Neural cell (in vitro differentiated cells): Measurements from ENCODE around the gene SLX4IP. TPM values are rescaled to one million over a fixed set of nuclear protein-coding genes. Genes with fewer than 3 reads are reported as not detected.

Experiments
- H2AFZ ChIP-seq: fragments of 200-600, 300-800 bp; sonication (generic), shearing (Covaris generic); 2 replicates; pipeline ENCODE4 v1.6.0; 2014; ENCODE audit warnings: low read depth, mild to moderate bottlenecking, antibody characterized with exemption, low read length, moderate library complexity
- H3F3A ChIP-seq: fragments of 200-600 bp; shearing (Covaris generic); 2 replicates; pipeline ENCODE4 v1.6.1; 2016; ENCODE audit warnings: mild to moderate bottlenecking, moderate library complexity, mixed read lengths, antibody characterized with exemption, low read length; ENCODE audit not compliant: insufficient read depth, poor library complexity, severe bottlenecking
- H3K27ac ChIP-seq: fragments of 200-600, 300-800 bp; sonication (generic), shearing (Covaris generic); 2 replicates; pipeline ENCODE4 v1.5.1; 2014; ENCODE audit warnings: mild to moderate bottlenecking, low read length, moderate library complexity
- H3K27me3 ChIP-seq: fragments of 300-800, 200-600 bp; sonication (generic), shearing (Covaris generic); 2 replicates; pipeline ENCODE4 v1.6.0; 2014; ENCODE audit warnings: mild to moderate bottlenecking, low read depth, low read length, moderate library complexity; ENCODE audit not compliant: insufficient read depth
- H3K36me3 ChIP-seq: fragments of 300-800, 200-600 bp; sonication (generic), shearing (Covaris generic); 2 replicates; pipeline ENCODE4 v1.5.1; 2014; ENCODE audit warnings: mild to moderate bottlenecking, antibody characterized with exemption, low read length, moderate library complexity; ENCODE audit not compliant: insufficient read depth
- H3K4me2 ChIP-seq: fragments of 300-800, 200-600 bp; sonication (generic), shearing (Covaris generic); 2 replicates; pipeline ENCODE4 v1.6.0; 2014; ENCODE audit warnings: mild to moderate bottlenecking, low read length
- H3K4me3 ChIP-seq: fragments of 300-800, 200-600 bp; sonication (generic), shearing (Covaris generic); 2 replicates; pipeline ENCODE4 v1.5.1; 2014; ENCODE audit warnings: mild to moderate bottlenecking, low read length, moderate library complexity
- H3K79me2 ChIP-seq: fragments of 200-600 bp; shearing (Covaris generic); replicated peaks from 2 replicates; pipeline ENCODE4 v1.6.0; 2014; ENCODE audit warnings: mild to moderate bottlenecking, low read length, moderate library complexity; ENCODE audit not compliant: insufficient read depth
- H3K9ac ChIP-seq: fragments of 300-800, 200-600 bp; sonication (generic), shearing (Covaris generic); 2 replicates; pipeline ENCODE4 v1.6.1; 2016; ENCODE audit warnings: mild to moderate bottlenecking, low read length, mixed read lengths
- H3K9me2 ChIP-seq: fragments of 200-600 bp; shearing (Covaris generic); 2 replicates; pipeline ENCODE4 v1.6.1; 2016; ENCODE audit warnings: mild to moderate bottlenecking, low read length, mixed read lengths; ENCODE audit not compliant: insufficient read depth
- H3K9me3 ChIP-seq: fragments of 200-600, 300-800 bp; sonication (generic), shearing (Covaris generic); 2 replicates; pipeline ENCODE4 v1.6.1; 2016; ENCODE audit warnings: mild to moderate bottlenecking, mixed run types, low read length, moderate library complexity, mixed read lengths
- H4K20me1 ChIP-seq: fragments of 200-600 bp; shearing (Covaris generic); 2 replicates; pipeline ENCODE4 v1.6.1; 2016; ENCODE audit warnings: mild to moderate bottlenecking, mixed run types; ENCODE audit not compliant: insufficient read depth
- CTCF ChIP-seq: fragments of 450-650 bp; IDR thresholded peaks from 2 replicates; pipeline ENCODE4 v1.5.1; 2014; ENCODE audit warnings: antibody characterized with exemption, mild to moderate bottlenecking, moderate library complexity; ENCODE audit not compliant: poor library complexity, severe bottlenecking
- EP300 ChIP-seq: fragments of 450-650 bp; conservative IDR thresholded peaks from 2 replicates; pipeline ENCODE4 v1.6.1; 2014; ENCODE audit warnings: antibody characterized with exemption, mild to moderate bottlenecking, moderate library complexity; ENCODE audit not compliant: poor library complexity, severe bottlenecking
- MXI1 ChIP-seq: fragments of 450-650 bp; conservative IDR thresholded peaks from 2 replicates; pipeline ENCODE4 v1.6.1; 2014; ENCODE audit warnings: antibody characterized with exemption, mild to moderate bottlenecking; ENCODE audit not compliant: poor library complexity, severe bottlenecking
- POLR2AphosphoS5 ChIP-seq: IDR thresholded peaks from 2 replicates; pipeline ENCODE4 v1.6.1; 2012
- RAD21 ChIP-seq: fragments of 450-650 bp; conservative IDR thresholded peaks from 2 replicates; pipeline ENCODE4 v1.6.1; 2014; ENCODE audit warnings: antibody characterized with exemption, mild to moderate bottlenecking, moderate library complexity
- SMC3 ChIP-seq: fragments of 450-650 bp; conservative IDR thresholded peaks from 2 replicates; pipeline ENCODE4 v1.6.1; 2014; ENCODE audit warnings: antibody characterized with exemption, mild to moderate bottlenecking, moderate library complexity; ENCODE audit not compliant: poor library complexity
- TAF1 ChIP-seq: IDR thresholded peaks from 2 replicates; pipeline ENCODE4 v1.6.1; 2012; ENCODE audit warnings: low read depth
- polyA plus RNA-seq: library from polyadenylated mRNA; depleted of rRNA; stranded (reverse); fragments of >200 nt; gene quantifications from 2 replicates; pipeline ENCODE4 v1.2.3, GENCODE V29; 2014
- TF ChIP-seq, protein P1 (sequence below): IDR thresholded peaks from 2 replicates; pipeline ENCODE4 v1.6.1; 2012; ENCODE audit warnings: borderline replicate concordance

The SLX4IP gene
- polyA plus RNA-seq, 1 donor from 2014 or later = 6.4 TPM

DNA sequence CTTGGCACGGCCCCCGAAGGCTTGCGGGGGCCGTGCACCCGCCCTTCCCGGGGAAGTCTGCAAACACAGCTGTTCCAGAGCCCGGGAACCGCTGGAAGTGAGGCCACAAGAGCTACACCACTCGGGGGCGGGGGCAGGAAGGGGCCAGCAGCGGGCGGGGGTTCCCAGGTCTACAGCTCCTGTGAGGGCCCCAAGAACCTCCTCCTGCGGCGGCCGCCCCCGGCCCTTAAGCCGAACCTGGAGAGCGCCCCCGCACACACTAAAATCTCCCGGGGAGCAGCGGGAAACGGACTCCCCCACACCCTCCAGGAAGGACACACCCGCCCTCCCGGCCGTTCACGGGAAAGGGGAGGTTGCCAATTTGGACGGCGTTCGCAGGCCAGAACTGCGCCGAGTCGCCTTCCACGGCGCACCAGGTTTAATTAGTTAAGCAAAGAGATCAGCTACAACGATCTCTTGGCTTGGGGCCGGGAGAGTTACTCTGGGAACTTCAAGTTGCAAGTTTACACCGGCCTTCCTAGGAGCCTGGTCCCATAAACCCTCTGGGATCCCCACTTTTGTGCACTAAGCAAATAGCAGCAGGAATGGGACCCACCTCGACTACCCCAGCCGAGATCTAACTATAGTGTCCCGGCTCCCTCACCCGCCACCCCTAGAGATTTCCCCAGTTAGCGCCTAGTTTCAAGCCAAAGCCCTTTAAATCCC, 237.0 kb downstream of the SLX4IP start:
- peaks cover 38% of the 10 kb centered on the region for H3K27me3 ChIP-seq
- H3K79me2 ChIP-seq = peaks cover 23% of the 10 kb centered on the region

GRCh38 chr20:10672624-10673127, 237.6 kb downstream of the SLX4IP start:
- Histone ChIP-seq H3K4me3 (peak overlapping the region; percentile 86), H3K27ac (no peak overlapping the region), H4K20me1 (no peaks in the 10 kb centered on the region), H3K9me3 (no peaks in the 10 kb centered on the region), H3K4me2 (peak overlapping the region; percentile 73), H3K36me3 (no peaks in the 10 kb centered on the region), H3K9ac (peak overlapping the region; percentile 61), H3F3A (no peaks in the 10 kb centered on the region), H3K27me3 (peaks cover 38% of the 10 kb centered on the region), H2AFZ (no peak overlapping the region), H3K9me2 (no peaks in the 10 kb centered on the region), H3K79me2 (peaks cover 23% of the 10 kb centered on the region)
- TF ChIP-seq TAF1 = no peak
- peak; percentile 2 for TF ChIP-seq POLR2AphosphoS5
- peak; percentile 2 for TF ChIP-seq MXI1

More for the DNA sequence above, 237.0 kb downstream of the SLX4IP start:
- Histone ChIP-seq H3K36me3 (no peaks in the 10 kb centered on the region), H3K9ac (peak overlapping the region; percentile 61), H3F3A (no peaks in the 10 kb centered on the region), H3K27ac (no peak overlapping the region), H3K4me2 (peak overlapping the region; percentile 73), H2AFZ (no peak overlapping the region), H3K9me3 (no peaks in the 10 kb centered on the region), H3K4me3 (peak overlapping the region; percentile 86), H3K9me2 (no peaks in the 10 kb centered on the region), H4K20me1 (no peaks in the 10 kb centered on the region)
- TF ChIP-seq CTCF = no peak
- no peak for TF ChIP-seq RAD21
- TF ChIP-seq TAF1 = no peak
- TF ChIP-seq, protein P1, sequence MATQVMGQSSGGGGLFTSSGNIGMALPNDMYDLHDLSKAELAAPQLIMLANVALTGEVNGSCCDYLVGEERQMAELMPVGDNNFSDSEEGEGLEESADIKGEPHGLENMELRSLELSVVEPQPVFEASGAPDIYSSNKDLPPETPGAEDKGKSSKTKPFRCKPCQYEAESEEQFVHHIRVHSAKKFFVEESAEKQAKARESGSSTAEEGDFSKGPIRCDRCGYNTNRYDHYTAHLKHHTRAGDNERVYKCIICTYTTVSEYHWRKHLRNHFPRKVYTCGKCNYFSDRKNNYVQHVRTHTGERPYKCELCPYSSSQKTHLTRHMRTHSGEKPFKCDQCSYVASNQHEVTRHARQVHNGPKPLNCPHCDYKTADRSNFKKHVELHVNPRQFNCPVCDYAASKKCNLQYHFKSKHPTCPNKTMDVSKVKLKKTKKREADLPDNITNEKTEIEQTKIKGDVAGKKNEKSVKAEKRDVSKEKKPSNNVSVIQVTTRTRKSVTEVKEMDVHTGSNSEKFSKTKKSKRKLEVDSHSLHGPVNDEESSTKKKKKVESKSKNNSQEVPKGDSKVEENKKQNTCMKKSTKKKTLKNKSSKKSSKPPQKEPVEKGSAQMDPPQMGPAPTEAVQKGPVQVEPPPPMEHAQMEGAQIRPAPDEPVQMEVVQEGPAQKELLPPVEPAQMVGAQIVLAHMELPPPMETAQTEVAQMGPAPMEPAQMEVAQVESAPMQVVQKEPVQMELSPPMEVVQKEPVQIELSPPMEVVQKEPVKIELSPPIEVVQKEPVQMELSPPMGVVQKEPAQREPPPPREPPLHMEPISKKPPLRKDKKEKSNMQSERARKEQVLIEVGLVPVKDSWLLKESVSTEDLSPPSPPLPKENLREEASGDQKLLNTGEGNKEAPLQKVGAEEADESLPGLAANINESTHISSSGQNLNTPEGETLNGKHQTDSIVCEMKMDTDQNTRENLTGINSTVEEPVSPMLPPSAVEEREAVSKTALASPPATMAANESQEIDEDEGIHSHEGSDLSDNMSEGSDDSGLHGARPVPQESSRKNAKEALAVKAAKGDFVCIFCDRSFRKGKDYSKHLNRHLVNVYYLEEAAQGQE = no peak
- no peak for TF ChIP-seq SMC3
- no peak for TF ChIP-seq MXI1
- no peak for TF ChIP-seq EP300
